ENCODE data around the gene MYO15B.

- no peak for TF ChIP-seq CTCF (IDR thresholded peaks at IDR 0.05)
- TF ChIP-seq POLR2A (IDR thresholded peaks at IDR 0.05), result no peak
Measured at GRCh38 chr17:75584849-75585175, 2.8 kb upstream of the MYO15B start.

All from uterus (tissue), 2 donors.